Activated naive CD8-positive, alpha-beta T cell treated with anti-CD3 and anti-CD28 coated beads, Interleukin-2, amount 50 U/mL, for 24 hours (primary cell): ENCODE data around the gene NELL1.

Experiments used
- ATAC-seq: fragments of 150-1000 bp; cut with Tn5 transposase; one replicate; pipeline ENCODE4 v1.10.0; 2021
- DNase-seq: peaks from one replicate; pipeline ENCODE4 v3.0.0; 2021
- H3K27ac Mint-ChIP-seq: one replicate; pipeline ENCODE4 v1.8.0; 2021; ENCODE audit warnings: mild to moderate bottlenecking, mixed read lengths
- H3K27me3 Mint-ChIP-seq: one replicate; pipeline ENCODE4 v1.8.0; 2021; ENCODE audit warnings: mixed read lengths
- H3K36me3 Mint-ChIP-seq: one replicate; pipeline ENCODE4 v1.8.0; 2021; ENCODE audit warnings: low read depth, mixed read lengths
- H3K4me1 Mint-ChIP-seq: one replicate; pipeline ENCODE4 v1.8.0; 2021; ENCODE audit warnings: mixed read lengths
- H3K4me3 Mint-ChIP-seq: one replicate; pipeline ENCODE4 v1.8.0; 2021; ENCODE audit warnings: mild to moderate bottlenecking, moderate library complexity, mixed read lengths
- H3K9me3 Mint-ChIP-seq: one replicate; pipeline ENCODE4 v1.8.0; 2021; ENCODE audit warnings: mixed read lengths

Gene NELL1

GRCh38 chr11:21371044-21371443 lies 701.7 kb downstream of the NELL1 start:
- Mint-ChIP-seq H3K36me3 (no peaks in the 10 kb centered on the region), H3K4me3 (no peak overlapping the region), H3K4me1 (no peaks in the 10 kb centered on the region), H3K9me3 (peaks cover 3% of the 10 kb centered on the region), H3K27ac (no peak overlapping the region), H3K27me3 (no peaks in the 10 kb centered on the region)
- ATAC-seq, result no peak
- no peak for DNase-seq

GRCh38 chr11:21372672-21373071 lies 703.3 kb downstream of the NELL1 start:
- Mint-ChIP-seq H3K9me3 (no peaks in the 10 kb centered on the region), H3K36me3 (no peaks in the 10 kb centered on the region), H3K27me3 (no peaks in the 10 kb centered on the region), H3K4me3 (no peak overlapping the region), H3K27ac (no peak overlapping the region), H3K4me1 (no peaks in the 10 kb centered on the region)
- no peak for ATAC-seq
- no peak for DNase-seq

GRCh38 chr11:21374376-21374775 lies 705.0 kb downstream of the NELL1 start:
- DNase-seq (no peak), ATAC-seq (no peak)
- H3K4me1 Mint-ChIP-seq, result no peaks in the 10 kb centered on the region
- H3K4me3 Mint-ChIP-seq, result no peak overlapping the region
- H3K36me3 Mint-ChIP-seq, result no peaks in the 10 kb centered on the region
- H3K27ac Mint-ChIP-seq, result no peak overlapping the region
- no peaks in the 10 kb centered on the region for H3K27me3 Mint-ChIP-seq
- H3K9me3 Mint-ChIP-seq, result no peaks in the 10 kb centered on the region

- Mint-ChIP-seq H3K4me1 (no peaks in the 10 kb centered on the region), H3K27me3 (no peaks in the 10 kb centered on the region), H3K36me3 (no peaks in the 10 kb centered on the region), H3K9me3 (peaks cover 11% of the 10 kb centered on the region), H3K4me3 (no peak overlapping the region), H3K27ac (no peak overlapping the region)
- no peak for ATAC-seq
- DNase-seq, result no peak
These were observed 716.5 kb downstream of the NELL1 start for GRCh38 chr11:21385669-21386440.

GRCh38 chr11:21390430-21390829 lies 721.0 kb downstream of the NELL1 start:
- no peaks in the 10 kb centered on the region for H3K4me1 Mint-ChIP-seq
- H3K36me3 Mint-ChIP-seq, result no peaks in the 10 kb centered on the region
- H3K27me3 Mint-ChIP-seq, result no peaks in the 10 kb centered on the region
- H3K9me3 Mint-ChIP-seq, result no peaks in the 10 kb centered on the region
- H3K4me3 Mint-ChIP-seq, result no peak overlapping the region
- ATAC-seq (no peak), DNase-seq (no peak)
- H3K27ac Mint-ChIP-seq, result no peak overlapping the region

GRCh38 chr11:21396342-21397008 lies 727.1 kb downstream of the NELL1 start:
- ATAC-seq (no peak), DNase-seq (no peak)
- Mint-ChIP-seq H3K27ac (no peak overlapping the region), H3K27me3 (no peaks in the 10 kb centered on the region), H3K4me3 (no peak overlapping the region), H3K36me3 (no peaks in the 10 kb centered on the region), H3K9me3 (no peaks in the 10 kb centered on the region), H3K4me1 (no peaks in the 10 kb centered on the region)

GRCh38 chr11:21398195-21398594 lies 728.8 kb downstream of the NELL1 start:
- no peak overlapping the region for H3K27ac Mint-ChIP-seq
- no peaks in the 10 kb centered on the region for H3K36me3 Mint-ChIP-seq
- no peak for DNase-seq
- no peak overlapping the region for H3K4me3 Mint-ChIP-seq
- H3K9me3 Mint-ChIP-seq, result no peaks in the 10 kb centered on the region
- H3K27me3 Mint-ChIP-seq, result no peaks in the 10 kb centered on the region
- H3K4me1 Mint-ChIP-seq, result no peaks in the 10 kb centered on the region
- no peak for ATAC-seq

- no peaks in the 10 kb centered on the region for H3K4me1 Mint-ChIP-seq
- ATAC-seq, result no peak
- no peaks in the 10 kb centered on the region for H3K9me3 Mint-ChIP-seq
- no peak for DNase-seq
- H3K27ac Mint-ChIP-seq, result no peak overlapping the region
- H3K4me3 Mint-ChIP-seq, result no peak overlapping the region
- no peaks in the 10 kb centered on the region for H3K27me3 Mint-ChIP-seq
- H3K36me3 Mint-ChIP-seq, result no peaks in the 10 kb centered on the region
These were observed 732.1 kb downstream of the NELL1 start for GRCh38 chr11:21401496-21401895.

GRCh38 chr11:21402274-21402673 lies 732.9 kb downstream of the NELL1 start:
- DNase-seq, result no peak
- Mint-ChIP-seq H3K4me3 (no peak overlapping the region), H3K27me3 (no peaks in the 10 kb centered on the region), H3K9me3 (no peaks in the 10 kb centered on the region), H3K4me1 (no peaks in the 10 kb centered on the region), H3K27ac (no peak overlapping the region), H3K36me3 (no peaks in the 10 kb centered on the region)
- ATAC-seq, result no peak

- DNase-seq (no peak), ATAC-seq (no peak)
- Mint-ChIP-seq H3K4me3 (no peak overlapping the region), H3K4me1 (no peaks in the 10 kb centered on the region), H3K9me3 (no peaks in the 10 kb centered on the region), H3K36me3 (no peaks in the 10 kb centered on the region), H3K27ac (no peak overlapping the region), H3K27me3 (no peaks in the 10 kb centered on the region)
These were observed 733.7 kb downstream of the NELL1 start for GRCh38 chr11:21403069-21403468.

- H3K4me1 Mint-ChIP-seq, result no peaks in the 10 kb centered on the region
- ATAC-seq, result no peak
- no peak for DNase-seq
- H3K27me3 Mint-ChIP-seq, result no peaks in the 10 kb centered on the region
- no peak overlapping the region for H3K27ac Mint-ChIP-seq
- no peak overlapping the region for H3K4me3 Mint-ChIP-seq
- peaks cover 3% of the 10 kb centered on the region for H3K9me3 Mint-ChIP-seq
- H3K36me3 Mint-ChIP-seq, result no peaks in the 10 kb centered on the region
These were observed 736.0 kb downstream of the NELL1 start for GRCh38 chr11:21405422-21405821.

GRCh38 chr11:21410513-21410912 lies 741.1 kb downstream of the NELL1 start:
- no peak for ATAC-seq
- H3K27ac Mint-ChIP-seq, result no peak overlapping the region
- no peaks in the 10 kb centered on the region for H3K27me3 Mint-ChIP-seq
- no peaks in the 10 kb centered on the region for H3K4me1 Mint-ChIP-seq
- H3K9me3 Mint-ChIP-seq, result peaks cover 7% of the 10 kb centered on the region
- no peak for DNase-seq
- no peaks in the 10 kb centered on the region for H3K36me3 Mint-ChIP-seq
- H3K4me3 Mint-ChIP-seq, result no peak overlapping the region

GRCh38 chr11:21411104-21411503 lies 741.7 kb downstream of the NELL1 start:
- DNase-seq (no peak), ATAC-seq (no peak)
- H3K9me3 Mint-ChIP-seq, result peaks cover 7% of the 10 kb centered on the region
- no peaks in the 10 kb centered on the region for H3K36me3 Mint-ChIP-seq
- H3K27me3 Mint-ChIP-seq, result no peaks in the 10 kb centered on the region
- H3K4me3 Mint-ChIP-seq, result no peak overlapping the region
- no peaks in the 10 kb centered on the region for H3K4me1 Mint-ChIP-seq
- H3K27ac Mint-ChIP-seq, result no peak overlapping the region

- no peak overlapping the region for H3K27ac Mint-ChIP-seq
- ATAC-seq (no peak), DNase-seq (no peak)
- H3K36me3 Mint-ChIP-seq, result no peaks in the 10 kb centered on the region
- no peaks in the 10 kb centered on the region for H3K27me3 Mint-ChIP-seq
- H3K4me3 Mint-ChIP-seq, result no peak overlapping the region
- peaks cover 7% of the 10 kb centered on the region for H3K9me3 Mint-ChIP-seq
- H3K4me1 Mint-ChIP-seq, result no peaks in the 10 kb centered on the region
These were observed 742.2 kb downstream of the NELL1 start for GRCh38 chr11:21411597-21411996.

GRCh38 chr11:21412652-21413383 lies 743.4 kb downstream of the NELL1 start:
- Mint-ChIP-seq H3K36me3 (no peaks in the 10 kb centered on the region), H3K4me1 (no peaks in the 10 kb centered on the region)
- ATAC-seq, result no peak

More at GRCh38 chr11:21412652-21413383, 743.4 kb downstream of the NELL1 start:
- Mint-ChIP-seq H3K27me3 (no peaks in the 10 kb centered on the region), H3K4me3 (no peak overlapping the region), H3K9me3 (peaks cover 7% of the 10 kb centered on the region), H3K27ac (no peak overlapping the region)
- no peak for DNase-seq
